Esophagus squamous epithelium (tissue), 5 donors: Measurements from ENCODE around the gene GALM. TPM values are rescaled to one million over a fixed set of nuclear protein-coding genes. Genes with fewer than 3 reads are reported as not detected.

Source experiments
- DNase-seq: peaks from one replicate; lab custom pipeline; 2025; lab: John Stamatoyannopoulos, UW
- H3K27ac ChIP-seq, 4 donors: fragments of 200-600 bp; sonication (generic); one replicate each; pipeline ENCODE4 v1.5.1; 2016 to 2019; ENCODE audit warnings: mild to moderate bottlenecking in 1 of 4
- H3K27me3 ChIP-seq, 4 donors: fragments of 200-600 bp; sonication (generic); 1 replicate in 3 of 4; 2 replicates in 1 of 4; pipeline versions ENCODE4 v1.5.1 to v1.6.0; 2017 to 2021; ENCODE audit warnings: antibody characterized with exemption in 1 of 4
- H3K36me3 ChIP-seq, 3 donors: fragments of 200-600 bp; sonication (generic); one replicate each; pipeline ENCODE4 v1.5.1; 2016 to 2019
- H3K4me1 ChIP-seq, 3 donors: fragments of 200-600 bp; sonication (generic); one replicate each; pipeline ENCODE4 v1.5.1; 2017 to 2019
- H3K4me3 ChIP-seq, 4 donors: fragments of 200-600 bp; sonication (generic); 1 replicate in 3 of 4; 2 replicates in 1 of 4; pipeline ENCODE4 v1.5.1; 2016 to 2019; ENCODE audit warnings: mild to moderate bottlenecking in 2 of 4, moderate library complexity in 1 of 4
- H3K9me3 ChIP-seq, 3 donors: fragments of 200-600 bp; sonication (generic); one replicate each; pipeline ENCODE4 v1.5.1; 2016 to 2019
- POLR2A ChIP-seq, 4 donors: fragments of 450-650 bp; IDR thresholded peaks; one replicate each; pipeline ENCODE4 v1.6.1; 2017; ENCODE audit warnings: antibody characterized with exemption in 4 of 4, mild to moderate bottlenecking in 4 of 4, moderate library complexity in 3 of 4
- WGBS, 2 donors: methylation state at CpG; one replicate each; pipeline ENCODE4 v1.1.5; 2018; 5-methylcytosine and 5-hydroxymethylcytosine counted together
- intact Hi-C: fragments of 100-400 bp; cut with DNase I; formaldehyde crosslinking; loops from one replicate; pipeline ENCODE4 v1.15.0; 2022
- total RNA-seq, 4 donors: library from RNA; depleted of rRNA; stranded (reverse); fragments of >200 nt; gene quantifications; one replicate each; pipeline ENCODE4 v1.1.0, GENCODE V29; 2016
- TF ChIP-seq, protein P1 (sequence below), 6 experiments: fragments of 450-650 bp in 4 of 6; fragments of 200-600 bp in 2 of 6; sonication (generic) in 2 of 6; IDR thresholded peaks; one replicate each; pipeline ENCODE4 v1.5.1; 2016 to 2019; ENCODE audit warnings: antibody characterized with exemption in 6 of 6, mild to moderate bottlenecking in 4 of 6, moderate library complexity in 4 of 6
- donor health status: DM: yes; HTN: yes; CAD: no.

The GALM gene
- total RNA-seq, 4 donors from 2014 or later, result 2.6 to 10.5 (median 4.8) TPM

DNA sequence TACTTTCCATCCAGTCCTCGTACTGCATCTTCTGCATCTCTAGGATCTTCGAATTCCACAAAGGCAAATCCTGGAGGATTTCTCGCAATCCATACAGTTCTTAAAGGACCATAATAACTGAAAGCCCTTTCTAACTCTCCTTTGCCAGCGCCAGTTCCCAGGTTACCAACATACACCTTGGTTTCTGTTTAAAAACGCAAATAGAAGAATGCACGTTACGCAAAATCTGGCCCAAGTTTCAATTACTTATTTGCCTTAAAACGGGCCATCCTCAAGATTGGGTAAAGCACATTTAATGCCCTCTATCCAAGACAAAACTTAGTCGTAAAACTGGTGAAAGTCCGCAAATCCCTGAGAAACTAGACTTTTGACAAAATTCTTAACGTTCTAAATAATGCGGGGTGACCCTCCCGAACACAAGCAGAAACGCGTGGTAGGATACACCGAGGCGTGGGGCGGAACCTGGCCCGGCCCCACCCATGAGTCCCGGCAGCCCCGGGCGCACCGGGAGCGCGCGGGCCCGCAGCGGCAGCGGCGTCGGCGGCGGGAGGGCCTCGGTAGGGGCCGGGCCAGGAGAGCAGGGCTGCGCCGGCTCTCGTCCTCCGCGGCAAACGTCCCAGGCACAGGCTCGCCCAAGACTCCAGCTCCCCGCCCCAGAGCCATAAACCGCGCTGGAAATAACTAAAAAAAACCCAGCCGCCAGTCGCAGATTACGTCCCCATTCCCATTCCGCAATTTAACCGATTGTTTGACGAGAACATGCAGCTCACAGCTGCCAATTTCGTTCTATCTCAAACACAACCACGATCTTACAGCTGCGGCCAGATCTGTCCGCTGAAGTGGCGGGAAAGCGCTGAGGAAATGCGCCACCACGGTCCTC, 84.3 kb downstream of the GALM start:
- 0% methylated on average over 22 to 48 of the region's 59 CpGs for WGBS, 2 donors
- H3K9me3 ChIP-seq, result no peaks in the 10 kb centered on the region
- intact Hi-C loops, result no loop called here
- no peak for DNase-seq
- H3K27me3 ChIP-seq, result no peaks in the 10 kb centered on the region
- TF ChIP-seq POLR2A (IDR thresholded peaks at IDR 0.05), result peak in 3 of 4 donors; percentile 63 to 91 (median 85)
- TF ChIP-seq, protein P1, sequence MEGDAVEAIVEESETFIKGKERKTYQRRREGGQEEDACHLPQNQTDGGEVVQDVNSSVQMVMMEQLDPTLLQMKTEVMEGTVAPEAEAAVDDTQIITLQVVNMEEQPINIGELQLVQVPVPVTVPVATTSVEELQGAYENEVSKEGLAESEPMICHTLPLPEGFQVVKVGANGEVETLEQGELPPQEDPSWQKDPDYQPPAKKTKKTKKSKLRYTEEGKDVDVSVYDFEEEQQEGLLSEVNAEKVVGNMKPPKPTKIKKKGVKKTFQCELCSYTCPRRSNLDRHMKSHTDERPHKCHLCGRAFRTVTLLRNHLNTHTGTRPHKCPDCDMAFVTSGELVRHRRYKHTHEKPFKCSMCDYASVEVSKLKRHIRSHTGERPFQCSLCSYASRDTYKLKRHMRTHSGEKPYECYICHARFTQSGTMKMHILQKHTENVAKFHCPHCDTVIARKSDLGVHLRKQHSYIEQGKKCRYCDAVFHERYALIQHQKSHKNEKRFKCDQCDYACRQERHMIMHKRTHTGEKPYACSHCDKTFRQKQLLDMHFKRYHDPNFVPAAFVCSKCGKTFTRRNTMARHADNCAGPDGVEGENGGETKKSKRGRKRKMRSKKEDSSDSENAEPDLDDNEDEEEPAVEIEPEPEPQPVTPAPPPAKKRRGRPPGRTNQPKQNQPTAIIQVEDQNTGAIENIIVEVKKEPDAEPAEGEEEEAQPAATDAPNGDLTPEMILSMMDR (IDR thresholded peaks at IDR 0.05), result peak in 1 of 6 experiments; percentile 8
- peaks cover 20 to 45% (median 29%) of the 10 kb centered on the region in 3 donors for H3K36me3 ChIP-seq
- H3K27ac ChIP-seq, result peak overlapping the region; percentile 95 to 100 (median 100)
- H3K4me1 ChIP-seq, result peaks cover 7 to 68% (median 37%) of the 10 kb centered on the region in 3 donors
- H3K4me3 ChIP-seq, result peak overlapping the region; percentile 72 to 99 (median 95)

DNA sequence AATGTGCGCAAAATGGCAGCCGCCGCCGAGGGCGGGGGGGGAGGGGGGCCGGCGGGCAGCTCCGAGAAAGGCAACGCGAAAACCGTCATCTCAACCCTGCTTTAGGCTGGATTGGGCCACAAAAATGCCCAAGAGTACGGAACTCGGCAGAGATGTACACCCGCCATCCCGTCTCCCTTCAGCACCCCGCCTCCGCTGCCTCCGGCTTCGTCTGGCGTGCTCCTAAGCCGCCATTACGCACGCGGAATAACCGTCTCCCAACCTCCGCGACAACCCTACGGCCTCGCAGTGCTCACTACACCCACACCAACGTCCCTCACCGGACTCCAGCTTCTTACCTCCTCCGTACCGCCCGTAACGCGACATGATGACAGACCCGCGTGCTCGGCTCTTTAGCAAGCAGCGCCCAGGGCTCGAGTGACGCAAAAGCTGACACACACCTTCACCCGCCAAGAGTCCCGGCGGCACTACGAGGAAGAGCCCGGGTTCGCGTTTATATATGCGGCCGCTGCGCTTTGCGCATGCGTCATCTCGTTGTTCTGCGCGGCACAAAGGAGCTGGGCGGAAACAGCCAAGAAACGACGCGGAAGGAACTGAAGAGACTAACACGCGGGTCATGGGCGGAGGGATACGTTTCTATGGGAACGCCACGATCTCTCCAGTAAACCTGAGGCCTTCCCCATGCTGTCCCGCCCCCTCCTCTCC, 85.1 kb downstream of the GALM start, which contains the start of gene SRSF7:
Gene SRSF7, minus strand, starts transcription at position 471 of the 705 bp plus-strand sequence. Its CDS starts 105 bp downstream, at position 366.
- intact Hi-C loops, result no loop called here
- peak; percentile 82 to 100 (median 95) for TF ChIP-seq POLR2A (IDR thresholded peaks at IDR 0.05)
- TF ChIP-seq, protein P1 (IDR thresholded peaks at IDR 0.05), result peak in 3 of 6 experiments; percentile 18 to 48 (median 27)

DNA sequence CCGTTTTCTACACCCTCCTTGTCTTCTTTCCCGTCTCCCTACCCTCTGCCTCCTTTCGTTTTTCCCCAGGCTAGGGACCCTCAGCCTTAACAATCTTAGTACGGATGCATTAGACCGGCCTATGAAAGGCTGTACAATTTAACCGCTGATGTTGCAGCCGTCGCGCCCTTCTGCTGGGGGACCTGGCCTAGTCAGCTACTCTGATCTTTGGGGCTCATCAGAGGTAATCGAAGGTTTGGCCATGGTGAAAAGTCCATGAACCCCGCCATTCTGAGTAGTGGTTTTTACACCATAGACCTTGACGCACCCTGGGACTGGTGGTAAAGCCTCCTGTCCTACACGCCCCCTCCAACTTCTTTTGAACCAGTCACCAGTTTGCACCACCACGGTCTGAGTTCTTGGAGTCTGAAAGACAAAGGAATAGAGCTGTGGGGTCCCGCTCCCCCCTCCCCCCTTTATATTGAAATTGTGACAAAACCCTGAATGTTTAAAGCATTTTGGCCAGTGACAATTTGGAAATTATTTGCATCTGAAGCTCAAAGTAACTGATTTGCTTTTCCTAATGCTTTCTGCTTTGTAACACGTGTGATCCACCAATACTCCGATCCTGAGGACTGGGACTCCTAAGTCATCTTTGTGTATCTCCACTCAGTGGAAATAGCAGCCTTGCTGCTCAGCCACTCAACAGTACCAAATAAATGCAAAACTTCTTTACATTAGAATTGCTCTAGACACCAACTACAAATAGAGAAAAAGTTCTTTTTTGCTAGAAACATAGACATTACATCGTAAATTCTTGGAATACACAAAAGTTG, 85.9 kb downstream of the GALM start:
- peaks cover 7 to 52% (median 28%) of the 10 kb centered on the region in 3 donors for H3K4me1 ChIP-seq
- H3K36me3 ChIP-seq, result peaks cover 15 to 30% (median 16%) of the 10 kb centered on the region in 3 donors
- intact Hi-C loops, result no loop called here
- no peak for DNase-seq
- 18 to 22% methylated on average over 15 to 17 of the region's 18 CpGs for WGBS, 2 donors
- TF ChIP-seq, protein P1 (IDR thresholded peaks at IDR 0.05), result no peak
- no peak for TF ChIP-seq POLR2A (IDR thresholded peaks at IDR 0.05)
- H3K4me3 ChIP-seq, result peak overlapping the region; percentile 72 to 99 (median 95)
- H3K27ac ChIP-seq, result peak overlapping the region; percentile 95 to 100 (median 100)
- no peaks in the 10 kb centered on the region for H3K9me3 ChIP-seq
- no peaks in the 10 kb centered on the region for H3K27me3 ChIP-seq

More for the DNA sequence above, 85.1 kb downstream of the GALM start, which contains the start of gene SRSF7:
- peak within 1 kb of the TSS; percentile 95 to 100 (median 100) for H3K27ac ChIP-seq
- peak within 1 kb of the TSS; percentile 72 to 99 (median 95) for H3K4me3 ChIP-seq
- no peaks in the 10 kb centered on the region for H3K27me3 ChIP-seq
- 0% methylated on average over 47 to 57 of the region's 68 CpGs for WGBS, 2 donors
- peaks cover 7 to 60% (median 34%) of the 10 kb centered on the region in 3 donors for H3K4me1 ChIP-seq
- DNase-seq, result peak; percentile 77
- no peaks in the 10 kb centered on the region for H3K9me3 ChIP-seq
- H3K36me3 ChIP-seq, result peaks cover 19 to 37% (median 21%) of the 10 kb centered on the region in 3 donors

DNA sequence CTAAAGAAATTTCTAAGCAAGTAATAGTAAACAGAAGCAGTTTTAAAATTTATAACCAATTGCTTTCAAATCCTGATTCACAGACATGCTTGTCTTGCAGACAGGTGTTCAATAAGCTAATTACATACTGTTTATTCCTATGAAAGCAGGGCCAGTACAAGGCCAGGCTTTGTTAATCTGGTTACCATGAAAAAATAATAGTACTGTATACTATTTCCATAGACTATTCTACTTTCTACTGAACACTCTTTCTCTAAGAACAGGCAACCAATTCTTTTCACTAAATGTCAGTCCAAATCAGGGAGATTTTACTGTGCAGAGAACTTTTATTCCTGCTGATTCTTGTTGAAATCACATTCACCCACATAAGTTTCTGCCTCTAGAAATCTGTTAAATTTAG, 88.1 kb downstream of the GALM start:
- DNase-seq, result no peak
- Histone ChIP-seq H3K9me3 (no peaks in the 10 kb centered on the region), H3K4me3 (peak overlapping the region in 1 of 4 donors; percentile 42), H3K27me3 (no peaks in the 10 kb centered on the region), H3K4me1 (peaks cover 4 to 30% (median 8%) of the 10 kb centered on the region in 3 donors), H3K27ac (peak overlapping the region in 1 of 4 donors; percentile 0), H3K36me3 (peaks cover 0 to 7% (median under 1%) of the 10 kb centered on the region in 3 donors)
- intact Hi-C loops, result no loop called here
- TF ChIP-seq, protein P1 (IDR thresholded peaks at IDR 0.05), result no peak
- TF ChIP-seq POLR2A (IDR thresholded peaks at IDR 0.05), result no peak
